CD4-positive, alpha-beta T cell treated with Interferon gamma for 1 hour (primary cell): Measurements from ENCODE around the gene SLC2A4.

Experiments
- DNase-seq: peaks from one replicate; pipeline ENCODE4 v3.0.0-alpha.2; 2020

SLC2A4 gene

DNA sequence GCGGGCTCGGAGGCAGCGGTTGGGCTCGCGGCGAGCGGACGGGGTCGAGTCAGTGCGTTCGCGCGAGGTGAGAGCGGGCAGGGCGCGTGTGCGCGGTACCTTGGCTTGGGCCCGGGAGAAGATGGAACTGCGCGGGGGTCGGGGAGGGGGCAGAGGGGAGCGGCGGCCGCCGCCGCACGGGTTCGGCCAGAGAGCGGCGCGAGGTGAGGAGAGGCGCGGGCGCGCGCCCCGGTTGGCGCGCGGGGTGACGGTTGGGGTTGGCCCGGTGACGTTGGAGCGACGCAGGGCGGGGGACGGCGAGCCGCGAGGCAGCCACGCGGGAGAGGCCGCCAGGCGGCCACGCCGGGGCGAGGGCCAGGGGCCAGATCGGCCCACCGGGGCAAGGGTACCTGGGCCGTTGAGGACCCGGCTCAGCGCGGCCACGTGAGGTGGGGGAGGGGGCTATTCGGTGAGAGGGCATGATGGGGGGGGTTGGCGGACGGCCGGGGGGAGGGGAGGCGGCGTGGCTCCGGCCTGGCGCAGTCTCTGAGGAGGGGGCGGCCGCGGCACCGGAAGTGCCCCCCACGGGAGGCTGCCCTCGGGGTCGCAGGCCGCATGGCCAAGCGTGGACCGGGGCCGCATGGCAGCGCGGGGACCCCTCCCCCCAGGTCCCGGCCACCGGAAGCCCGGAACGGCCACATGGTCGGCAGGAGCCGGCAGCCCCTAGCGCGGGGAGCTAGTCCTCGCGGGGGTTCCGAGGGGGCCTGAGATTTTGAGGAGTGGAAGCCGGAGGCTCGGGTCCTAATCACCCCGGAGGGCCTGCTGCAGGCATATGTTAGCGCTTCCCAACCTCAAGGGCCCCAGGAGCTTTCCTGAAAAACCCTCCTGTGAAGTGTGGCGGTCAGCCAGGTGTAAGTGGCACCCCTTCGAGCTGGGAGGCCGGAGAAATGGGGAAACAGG, 26.4 kb downstream of the SLC2A4 start:
- peak; percentile 63 for DNase-seq

DNA sequence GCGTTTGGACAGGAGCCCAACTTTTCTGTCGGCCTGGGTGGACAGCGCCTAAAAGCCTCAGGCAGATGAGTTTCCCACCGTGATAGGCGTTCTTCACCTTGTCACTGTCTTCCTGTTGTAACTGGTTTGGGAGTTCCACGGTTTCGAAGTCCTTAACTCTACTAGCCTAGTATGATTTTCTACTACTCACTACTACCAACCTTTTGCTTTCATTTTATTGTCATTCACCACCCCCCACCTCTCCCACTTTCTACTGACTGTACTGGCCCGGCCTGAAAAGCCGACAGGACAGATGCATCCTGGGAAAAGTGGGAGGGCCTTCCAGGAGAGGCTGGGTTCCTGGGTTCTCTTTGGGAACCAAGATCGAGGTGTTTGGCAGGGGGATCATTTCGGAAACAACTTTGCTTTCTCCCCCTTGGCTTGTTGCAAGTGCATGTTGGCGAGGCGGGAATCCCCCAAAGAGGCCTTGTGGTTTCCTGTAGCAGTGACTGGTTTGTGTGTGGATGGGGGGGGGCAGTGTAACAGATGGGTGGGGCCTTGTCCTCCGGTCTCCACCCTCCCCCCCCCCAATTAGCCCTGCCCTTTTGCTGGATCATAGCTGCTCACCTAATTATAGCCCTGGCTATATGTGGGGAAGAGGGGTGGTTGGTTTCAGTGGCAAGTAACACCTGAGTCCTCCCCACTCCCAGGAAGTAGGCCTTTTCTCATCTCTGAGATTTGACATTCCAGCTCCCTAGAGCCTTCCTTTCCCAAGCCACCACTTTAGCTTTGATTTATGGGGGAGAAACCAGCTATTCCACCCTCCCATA, 27.3 kb downstream of the SLC2A4 start:
- peak; percentile 93 for DNase-seq

DNA sequence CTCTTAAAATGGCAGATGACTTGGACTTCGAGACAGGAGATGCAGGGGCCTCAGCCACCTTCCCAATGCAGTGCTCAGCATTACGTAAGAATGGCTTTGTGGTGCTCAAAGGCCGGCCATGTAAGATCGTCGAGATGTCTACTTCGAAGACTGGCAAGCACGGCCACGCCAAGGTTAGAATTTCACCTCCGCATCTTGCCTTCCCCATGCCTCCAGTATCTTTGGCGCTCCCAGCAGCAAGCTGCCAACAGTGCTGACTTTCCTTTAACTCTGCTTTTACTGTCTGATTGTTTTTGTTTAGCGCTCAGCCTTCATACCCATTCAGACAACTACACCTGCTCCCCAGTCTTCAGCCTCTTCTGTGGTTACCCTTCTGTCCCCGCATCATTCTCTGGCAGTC, 28.1 kb downstream of the SLC2A4 start:
- no peak for DNase-seq

DNA sequence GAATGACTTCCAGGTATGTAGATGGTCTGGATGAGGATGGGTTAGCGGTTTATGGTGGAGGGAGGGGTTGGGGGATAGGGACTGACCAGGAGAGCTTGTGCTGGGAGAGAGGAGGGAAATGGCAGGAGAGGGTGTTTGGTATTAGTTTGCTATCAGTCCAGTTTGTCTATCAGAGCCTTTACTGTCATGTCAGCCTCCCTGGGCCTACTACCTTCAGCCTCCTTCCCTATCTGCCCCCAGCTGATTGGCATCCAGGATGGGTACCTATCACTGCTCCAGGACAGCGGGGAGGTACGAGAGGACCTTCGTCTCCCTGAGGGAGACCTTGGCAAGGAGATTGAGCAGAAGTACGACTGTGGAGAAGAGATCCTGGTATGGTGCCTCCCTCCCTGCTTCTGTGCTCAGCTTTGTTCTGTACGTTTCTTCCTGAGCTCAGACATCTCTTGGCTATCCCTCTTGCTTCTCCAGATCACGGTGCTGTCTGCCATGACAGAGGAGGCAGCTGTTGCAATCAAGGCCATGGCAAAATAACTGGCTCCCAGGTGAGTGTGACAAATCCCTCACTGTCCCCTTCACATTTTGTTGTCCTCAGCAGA, 29.7 kb downstream of the SLC2A4 start:
- DNase-seq: no peak

DNA sequence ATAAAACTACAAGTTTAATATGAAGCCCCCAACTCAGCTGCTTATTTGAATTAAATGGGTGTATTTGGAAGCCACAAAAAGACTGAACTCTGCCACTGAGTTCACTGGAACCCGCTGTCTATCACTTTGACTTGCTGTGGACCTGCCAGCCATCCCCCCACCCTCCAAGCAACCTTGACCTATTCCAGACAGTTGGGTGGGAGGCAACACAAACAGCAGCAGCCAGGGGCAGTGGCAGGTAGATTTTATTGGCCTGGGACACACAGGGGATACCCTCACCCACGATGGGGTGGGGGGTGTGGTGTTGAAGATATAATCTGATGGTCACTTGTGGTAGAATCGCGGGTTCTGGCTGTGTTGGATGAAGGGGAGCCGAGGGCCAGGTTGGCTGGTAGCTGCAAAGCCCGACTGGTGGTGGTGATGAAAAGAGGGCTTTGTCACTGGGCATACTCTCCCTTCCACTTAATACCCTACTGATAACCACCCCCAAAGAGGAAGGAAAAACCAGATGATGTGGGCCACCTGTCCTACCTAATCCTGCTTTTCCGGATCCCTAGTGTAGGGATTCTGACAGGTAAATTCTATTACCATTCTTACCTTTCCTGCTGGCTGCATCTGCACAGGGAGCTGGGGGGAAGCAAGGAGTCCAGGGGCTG, 31.0 kb downstream of the SLC2A4 start:
- no peak for DNase-seq

DNA sequence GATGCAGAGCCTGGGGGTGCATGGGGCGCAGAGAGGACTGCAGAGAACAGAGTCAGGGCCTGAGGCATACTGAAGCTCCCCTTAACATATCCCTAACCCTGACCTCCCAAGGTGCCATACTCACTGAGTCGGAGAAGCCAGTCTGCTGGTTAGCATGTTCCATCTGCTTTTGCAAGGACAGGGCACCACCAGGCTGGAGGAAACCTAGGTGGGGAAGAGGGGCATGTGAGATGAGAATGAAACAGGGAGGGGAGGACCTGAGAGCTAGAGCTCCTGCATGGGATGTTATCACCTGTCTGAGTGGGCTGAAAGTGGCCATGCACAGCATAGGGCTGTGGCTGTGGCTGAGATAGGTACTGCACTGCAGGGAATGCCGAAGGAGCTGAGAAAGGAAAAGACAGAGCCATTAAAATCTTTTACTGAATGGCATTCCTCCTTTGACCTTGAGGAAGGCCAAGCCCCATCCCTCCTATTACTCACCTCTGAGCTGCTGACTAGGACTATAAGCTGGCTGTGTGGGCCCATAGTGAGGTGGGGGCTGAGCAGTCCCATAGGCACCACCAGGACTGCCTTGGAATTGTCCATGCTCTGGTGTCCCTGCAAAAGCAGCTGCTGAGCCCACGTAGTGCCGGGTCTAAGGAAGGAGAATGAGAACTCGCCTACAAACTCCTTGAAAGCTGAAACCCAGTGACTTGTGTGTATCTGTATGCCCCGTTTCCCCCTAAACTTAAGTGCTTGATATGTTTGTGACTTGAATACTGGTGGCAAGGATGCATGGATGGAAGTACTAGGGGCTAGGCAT, 31.8 kb downstream of the SLC2A4 start:
- DNase-seq: no peak

DNA sequence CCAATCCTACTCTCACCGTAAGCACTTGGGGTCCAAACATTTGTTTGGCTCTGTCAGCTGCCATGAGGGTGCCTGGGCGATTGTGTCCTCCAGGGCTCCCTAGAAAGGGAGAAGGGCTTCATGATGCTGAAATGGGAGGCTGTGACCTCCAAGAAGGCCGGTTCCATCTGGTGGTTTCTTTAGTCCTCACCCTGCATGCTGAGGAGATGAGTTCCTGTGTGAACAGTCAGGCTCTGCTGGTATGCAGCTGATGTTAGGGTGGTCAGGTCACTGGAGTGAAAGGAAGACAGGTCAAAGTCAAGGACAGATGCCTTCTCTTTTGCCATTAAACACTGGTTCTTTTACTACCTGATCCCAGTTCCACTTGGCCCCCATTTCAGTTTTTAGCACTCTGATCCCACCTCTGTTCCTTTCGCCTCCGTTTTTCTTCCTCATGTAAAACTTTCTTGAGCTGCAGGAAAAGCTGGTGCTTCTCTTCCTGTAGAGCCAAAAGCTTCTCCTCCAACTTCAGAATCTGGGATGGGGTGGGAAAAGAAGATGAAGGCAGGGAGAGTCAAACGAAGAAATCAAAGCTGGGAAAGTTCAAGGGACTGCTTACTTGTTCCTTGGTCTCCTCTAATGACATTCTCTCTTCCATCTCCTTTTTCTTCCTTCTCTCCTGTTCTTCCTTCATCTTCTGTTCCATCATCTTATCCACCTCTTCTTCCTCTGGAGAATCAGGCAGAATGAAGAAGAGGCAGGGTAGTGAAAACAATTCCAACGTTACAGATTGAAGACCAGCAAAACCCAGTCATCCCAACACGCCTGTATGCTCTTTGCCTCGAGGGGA, 32.6 kb downstream of the SLC2A4 start:
- no peak for DNase-seq

DNA sequence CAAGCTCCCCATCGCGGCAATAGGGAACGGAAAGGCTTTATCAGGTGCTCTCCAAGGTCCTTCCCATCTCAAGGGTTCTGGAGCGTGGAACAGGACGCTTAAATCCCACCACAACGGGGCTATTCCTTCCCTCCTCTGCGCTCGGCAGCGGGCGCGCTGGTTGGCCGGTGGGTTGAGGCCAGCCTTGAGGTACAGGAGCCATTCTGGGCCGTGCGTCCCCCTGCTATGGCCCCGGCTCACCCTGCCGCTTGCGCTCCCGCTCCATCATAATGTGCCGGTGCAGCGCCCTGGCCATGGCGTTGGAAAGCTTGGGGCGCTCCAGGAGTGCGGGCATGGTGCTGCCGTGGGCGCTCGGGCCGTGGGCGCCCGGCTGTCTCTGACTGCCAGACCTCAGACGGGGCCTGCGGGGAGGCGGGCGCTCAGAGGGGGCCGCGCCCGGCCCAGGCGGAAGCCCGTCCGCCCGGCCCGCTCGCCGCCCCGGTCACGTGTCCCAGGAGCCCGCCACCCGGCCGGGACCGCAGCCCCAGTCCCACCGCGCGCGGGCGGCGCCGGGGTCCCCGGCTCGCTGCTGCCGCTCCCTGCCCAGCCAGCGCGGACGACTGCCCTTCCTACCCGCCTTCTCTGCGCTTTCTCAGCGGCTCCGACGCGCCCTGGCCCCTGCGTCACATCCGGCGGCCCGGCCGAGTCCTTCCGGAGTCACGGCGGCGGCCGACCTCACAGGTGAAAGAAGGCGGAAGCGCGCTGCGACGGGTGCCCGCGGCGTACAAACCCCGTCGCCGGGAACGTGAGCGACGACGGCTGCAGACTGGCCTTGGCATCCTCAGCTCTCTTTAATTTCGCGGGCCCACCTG, 33.4 kb downstream of the SLC2A4 start, which contains the start of gene GPS2:
GPS2 (minus strand) TSS at position 642 of the 851 bp plus-strand sequence; CDS start at position 334, 308 bp downstream.
- peak; percentile 91 for DNase-seq

DNA sequence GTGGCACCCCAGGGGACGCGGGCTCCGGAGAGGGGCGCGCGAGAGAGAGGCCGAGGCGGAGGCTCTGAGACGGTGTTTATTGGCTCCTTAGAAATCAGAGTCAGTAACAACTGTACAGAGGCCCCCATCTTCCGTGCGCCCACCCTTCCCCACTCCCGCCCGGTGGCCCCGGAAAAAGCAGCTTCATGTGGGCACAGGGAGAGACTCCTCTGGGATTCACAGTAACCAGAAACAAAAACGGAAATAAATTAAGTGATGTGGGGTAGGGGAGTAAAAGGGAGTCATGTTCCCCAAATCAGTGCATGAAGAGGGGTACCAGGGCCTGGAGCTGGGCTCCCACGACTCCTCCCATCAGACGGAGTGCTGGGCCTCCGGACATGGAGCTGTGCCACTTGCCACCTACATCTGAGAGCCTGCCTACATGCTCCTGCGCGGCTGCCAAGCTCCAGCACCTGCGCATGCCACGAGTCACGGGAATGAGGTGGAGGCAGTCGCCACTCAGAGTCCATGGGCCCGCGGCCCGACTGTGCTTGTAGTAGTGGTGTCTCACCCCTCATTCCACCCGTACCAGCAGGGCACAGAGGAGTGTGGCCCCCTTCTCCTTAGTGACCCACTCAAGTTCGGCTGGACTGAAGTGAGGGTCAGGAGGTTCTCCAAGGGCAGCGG, 34.2 kb downstream of the SLC2A4 start:
- no peak for DNase-seq

DNA sequence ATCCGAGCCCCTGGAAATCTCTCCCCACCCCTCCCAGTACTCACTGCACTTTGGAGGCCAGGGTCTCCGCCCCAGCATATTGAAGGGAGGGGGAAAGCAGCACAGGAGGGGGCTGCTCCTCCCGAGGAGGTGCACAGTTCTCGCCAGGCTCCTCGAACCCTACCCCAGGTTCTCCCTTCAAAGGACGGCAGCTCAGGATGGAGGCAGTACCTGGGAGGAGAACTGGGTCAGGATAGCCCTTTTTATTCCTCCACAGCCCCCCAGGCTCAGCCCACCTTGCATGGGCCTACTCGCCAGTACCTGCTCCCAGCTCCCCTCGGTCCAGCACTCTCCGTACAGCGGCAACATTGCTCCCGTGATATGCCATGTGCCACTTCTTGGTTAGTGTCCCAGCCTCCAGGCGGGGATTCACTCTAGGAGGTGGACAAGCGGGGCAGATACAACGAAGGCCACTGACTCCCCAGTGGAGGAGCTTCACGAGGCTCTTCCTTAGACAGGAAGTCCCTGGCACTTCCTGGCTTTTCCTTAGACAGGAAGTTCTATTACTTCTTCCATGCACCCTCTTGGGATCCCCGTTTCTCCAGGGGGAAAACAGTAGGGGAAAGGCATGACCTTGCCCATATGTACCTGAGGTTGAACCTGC, 35.8 kb downstream of the SLC2A4 start:
- no peak for DNase-seq

DNA sequence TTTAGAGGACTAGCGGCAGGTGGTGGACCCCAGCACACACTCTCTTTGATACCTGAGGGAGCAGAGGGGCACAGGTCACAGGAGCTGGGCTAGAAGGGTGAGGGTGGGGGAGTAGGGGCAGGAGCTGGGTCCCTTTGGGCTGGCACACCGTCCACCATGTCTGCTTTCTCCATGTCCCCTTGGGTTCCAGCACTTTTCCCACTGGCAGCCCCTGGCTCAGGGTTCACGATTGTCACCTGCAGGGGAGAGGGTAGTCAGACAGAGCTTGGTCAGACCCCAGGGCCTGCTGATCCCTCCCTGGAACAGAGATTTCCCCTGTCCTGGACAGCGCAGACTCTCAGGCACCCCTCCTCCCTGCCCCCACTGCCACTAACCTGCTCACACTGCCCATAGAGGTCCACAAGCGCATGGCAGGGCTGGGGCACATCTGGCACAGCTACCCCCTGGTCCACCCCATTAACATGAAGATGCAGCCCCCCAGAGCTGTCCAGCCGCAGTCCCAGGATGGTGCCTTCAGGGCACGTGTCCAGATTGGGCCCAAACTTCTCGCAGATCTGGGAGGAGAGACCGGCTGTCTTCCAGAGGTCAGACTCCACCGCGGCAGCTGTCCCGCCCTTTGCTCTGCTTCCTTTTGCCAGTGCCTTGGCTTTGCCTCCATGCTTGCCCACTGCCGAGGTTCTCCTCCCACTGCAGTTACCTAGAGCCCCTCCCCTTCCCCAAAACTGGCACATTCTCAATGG, 36.8 kb downstream of the SLC2A4 start:
- no peak for DNase-seq

DNA sequence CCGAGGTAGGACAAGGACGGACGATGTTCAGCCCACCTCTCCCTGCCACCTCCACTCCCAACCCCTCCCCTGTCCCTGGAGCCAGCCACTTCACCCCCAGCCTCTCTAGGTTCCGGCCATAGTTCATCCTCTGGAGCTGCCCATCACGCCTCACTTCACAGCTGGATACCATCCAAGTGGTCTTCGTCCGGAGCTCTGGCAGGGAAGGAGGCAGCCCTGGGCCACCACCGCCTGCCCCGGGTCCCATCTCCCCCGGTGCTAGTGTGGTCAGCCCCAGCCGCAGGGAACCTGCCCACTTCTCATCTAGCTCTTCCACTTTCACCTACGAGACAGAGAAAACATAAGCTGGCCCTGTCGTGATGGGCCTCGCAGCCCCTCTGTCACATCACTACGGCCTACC, 39.9 kb downstream of the SLC2A4 start:
- no peak for DNase-seq

DNA sequence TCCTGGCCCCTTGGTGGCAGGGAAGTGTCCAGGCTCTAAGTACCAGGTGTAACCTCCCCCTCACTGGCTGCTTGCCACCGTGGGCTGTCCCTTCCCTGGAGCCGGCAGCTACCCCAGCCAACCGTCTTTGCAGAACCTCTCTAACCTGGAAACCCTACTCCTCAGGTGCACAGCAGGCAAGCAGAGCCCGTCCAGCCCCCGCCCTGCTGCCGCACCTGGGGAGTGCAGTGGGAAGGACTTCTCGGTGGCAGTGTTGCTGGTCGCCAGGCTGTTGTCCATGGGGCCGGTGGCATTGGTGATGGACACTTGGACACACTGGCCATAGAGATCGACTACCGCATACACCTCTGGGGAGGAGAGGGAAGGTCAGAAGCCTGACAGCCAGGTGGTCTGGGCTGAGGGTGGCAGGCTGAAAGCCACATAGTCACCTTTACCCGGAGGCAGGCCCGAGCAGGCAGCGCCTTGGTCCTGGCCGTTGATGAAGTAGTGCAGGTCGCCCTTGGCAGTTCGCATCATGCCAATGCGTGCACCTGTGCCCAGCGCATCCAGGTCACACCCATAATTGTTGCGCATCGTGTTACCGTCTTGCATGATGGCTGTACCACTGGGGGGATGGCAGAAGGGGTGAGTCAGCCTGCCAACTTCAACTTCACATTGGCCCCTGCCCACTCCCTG, 41.1 kb downstream of the SLC2A4 start:
- no peak for DNase-seq

DNA sequence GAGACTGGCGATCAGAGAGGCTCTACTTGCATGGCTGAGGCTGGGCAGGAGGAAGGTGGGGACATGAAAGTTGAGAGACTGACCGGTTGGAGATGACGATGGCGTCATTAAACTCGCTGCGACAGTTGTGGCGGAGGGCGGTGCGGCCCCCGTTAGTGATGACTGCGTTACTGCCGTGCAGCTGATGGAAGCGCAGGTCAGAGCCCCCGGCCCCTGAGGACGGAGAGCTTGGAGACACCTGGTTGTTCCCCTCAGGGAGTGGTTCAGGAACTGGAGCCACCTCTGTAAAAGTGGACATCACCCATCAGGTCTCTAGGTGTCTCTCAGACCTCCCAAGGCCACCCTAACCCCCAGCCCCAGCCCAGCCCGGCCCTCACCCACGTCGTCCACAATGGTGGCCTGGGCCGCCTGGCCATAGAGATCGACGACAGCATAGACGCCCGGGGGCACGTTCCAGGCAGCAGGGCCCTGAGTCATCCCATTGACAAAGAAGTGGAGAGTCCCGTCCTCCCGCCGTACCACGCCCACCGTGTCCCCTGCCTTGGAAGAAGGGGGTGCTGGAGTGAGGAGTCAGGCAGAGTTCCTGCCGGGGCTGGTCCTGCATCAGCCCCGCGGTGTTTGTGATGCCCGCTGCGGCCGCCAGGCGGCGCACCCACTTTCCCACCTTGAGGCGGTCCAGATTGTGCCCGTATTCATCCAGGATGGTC, 42.4 kb downstream of the SLC2A4 start:
- peak; percentile 50 for DNase-seq

DNA sequence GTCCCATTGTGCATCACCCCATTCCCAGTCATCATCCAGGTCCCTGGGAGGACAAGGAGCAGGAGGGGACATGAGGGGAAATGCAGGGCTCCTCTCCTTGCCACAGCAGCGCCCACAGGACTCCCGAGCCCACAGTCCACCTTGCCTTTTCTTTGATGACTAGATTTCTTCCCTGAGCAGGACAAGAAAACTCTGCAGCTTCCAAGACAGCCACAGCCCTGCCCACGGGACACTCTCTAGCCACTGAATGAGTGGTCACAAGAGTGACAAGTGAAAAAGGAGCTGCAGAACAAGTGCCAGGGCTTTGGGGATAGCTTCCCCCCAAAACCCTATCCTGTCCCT, 42.9 kb downstream of the SLC2A4 start:
- DNase-seq: no peak

DNA sequence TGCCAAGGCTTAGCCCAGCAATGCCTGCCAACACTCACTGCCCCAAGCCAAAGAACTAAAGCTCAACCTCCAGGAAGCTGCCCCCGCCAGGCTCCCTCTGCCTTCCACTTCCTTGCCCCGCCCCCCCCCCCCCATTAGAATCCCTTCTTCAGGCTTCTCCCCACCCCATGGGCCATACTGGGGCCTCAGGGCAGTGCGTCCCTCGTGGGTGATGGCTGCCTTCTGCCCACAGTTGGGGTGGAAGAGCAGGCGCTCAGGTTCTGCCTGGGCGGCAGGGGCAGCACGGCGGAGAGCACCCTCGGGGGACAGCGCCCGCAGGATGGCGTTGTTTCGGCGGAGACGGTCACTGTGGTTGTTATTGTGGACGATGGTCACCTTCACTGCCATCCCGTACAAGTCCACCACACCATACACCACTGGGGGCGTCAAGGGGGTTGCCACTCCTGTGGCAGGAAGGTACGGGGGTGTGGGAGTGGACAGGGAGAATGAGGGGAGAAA, 43.6 kb downstream of the SLC2A4 start:
- no peak for DNase-seq

DNA sequence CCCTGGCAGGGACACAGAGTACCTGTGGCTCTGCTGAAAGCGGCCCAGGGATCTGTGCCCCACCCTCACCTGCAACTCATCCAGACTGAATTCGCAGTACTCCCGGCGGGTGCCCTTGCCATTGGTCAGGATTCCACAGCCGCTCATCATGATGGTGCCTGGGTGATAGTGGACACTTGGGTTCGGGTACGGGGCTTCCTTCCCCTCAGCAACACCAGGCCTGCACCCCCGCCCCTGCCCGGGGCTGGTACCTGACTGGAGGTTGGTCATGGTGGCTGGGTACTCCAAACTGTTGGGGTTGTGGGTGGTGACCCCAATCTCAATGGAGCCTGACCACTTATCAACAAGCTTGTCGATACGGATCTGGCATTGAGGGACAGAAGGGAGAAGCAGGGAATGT, 44.7 kb downstream of the SLC2A4 start:
- DNase-seq: no peak
